MCF 10A (cell line): ENCODE data around the gene IQCB1. TPM values are rescaled to one million over a fixed set of nuclear protein-coding genes. Genes with fewer than 3 reads are reported as not detected.
"Not testable (repeated sequence)": the region's sequence is repeated elsewhere in the genome, so short reads cannot be mapped to it uniquely, and the experiment has no call there.

ENCODE experiments used
- BruUV-seq: library from RNA; stranded (reverse); fragments of 400-500 nt; replicated peaks from 2 replicates; lab custom pipeline; 2021; lab: Mats Ljungman, UMichigan
- CTCF ChIA-PET: fragments of 300-600 bp; sonication (Branson Sonifier 250); formaldehyde crosslinking; extraction: SDS; loops from one replicate; lab custom pipeline; 2021; ENCODE audit warnings: antibody characterized with exemption, inconsistent platforms; lab: Yijun Ruan, JAX
- POLR2A ChIA-PET: fragments of 300-600, 350-650 bp; sonication (Branson Sonifier 250); formaldehyde crosslinking; extraction: SDS; loops from one replicate; lab custom pipeline; 2020; ENCODE audit warnings: antibody characterized with exemption, inconsistent platforms; lab: Yijun Ruan, JAX
- DNase-seq: peaks from one replicate; pipeline ENCODE4 v3.0.0-alpha.2; 2018; ENCODE audit not compliant: unreplicated experiment
- H3K27ac Mint-ChIP-seq: one replicate; pipeline ENCODE4 v1.8.0; 2022; ENCODE audit warnings: mild to moderate bottlenecking, low read depth, mixed read lengths; ENCODE audit not compliant: unreplicated experiment
- H3K27me3 Mint-ChIP-seq: one replicate; pipeline ENCODE4 v1.8.0; 2022; ENCODE audit warnings: mixed read lengths; ENCODE audit not compliant: insufficient read depth, unreplicated experiment
- H3K36me3 Mint-ChIP-seq: one replicate; pipeline ENCODE4 v1.8.0; 2022; ENCODE audit warnings: mild to moderate bottlenecking, moderate library complexity, mixed read lengths; ENCODE audit not compliant: insufficient read depth, unreplicated experiment
- H3K4me1 Mint-ChIP-seq: one replicate; pipeline ENCODE4 v1.8.0; 2022; ENCODE audit warnings: mixed read lengths; ENCODE audit not compliant: insufficient read depth, unreplicated experiment
- H3K4me3 Mint-ChIP-seq: one replicate; pipeline ENCODE4 v1.8.0; 2022; ENCODE audit warnings: mild to moderate bottlenecking, moderate library complexity, mixed read lengths; ENCODE audit not compliant: unreplicated experiment
- H3K9me3 Mint-ChIP-seq: one replicate; pipeline ENCODE4 v1.8.0; 2022; ENCODE audit warnings: mixed read lengths; ENCODE audit not compliant: unreplicated experiment
- CTCF ChIP-seq: fragments of 200-600 bp; IDR thresholded peaks from one replicate; pipeline ENCODE4 v1.8.0; 2022; ENCODE audit warnings: antibody characterized with exemption, mild to moderate bottlenecking; ENCODE audit not compliant: unreplicated experiment
- intact Hi-C: fragments of 100-400 bp; cut with micrococcal nuclease; formaldehyde crosslinking; loops from 2 replicates; pipeline ENCODE4 v1.14.1; 2022
- total RNA-seq: library from RNA; stranded (reverse); gene quantifications from 2 replicates; pipeline ENCODE4 v1.2.3, GENCODE V29; 2022

The IQCB1 gene
- total RNA-seq, 1 experiment from 2014 or later = 33.5 TPM

GRCh38 chr3:121749276-121750086 lies 85.4 kb downstream of the IQCB1 start, which contains the start of gene GOLGB1:
Gene GOLGB1, minus strand, starts transcription at chr3:121749741. Its CDS starts 18,770 bp downstream, at chr3:121730971.
- peaks cover 11% of the 10 kb centered on the region for H3K4me1 Mint-ChIP-seq
- no peaks in the 10 kb centered on the region for H3K9me3 Mint-ChIP-seq
- BruUV-seq = TSS peak; percentile 59
- no peak within 1 kb of the TSS for H3K4me3 Mint-ChIP-seq
- ChIA-PET POLR2A (interaction anchor here (0.5 to 6.1 kb wide), 18 partner anchors 10 to 1400 kb away, joined by 3 to 124 read pairs (median 4); partner anchors contain the start of genes CSTA, EAF2, IQCB1 and LRRC58), CTCF (interaction anchor here (0.7 to 1.4 kb wide), 5 partner anchors 15 to 762 kb away, joined by 3 read pairs; no protein-coding TSS in a partner anchor)
- no peak within 1 kb of the TSS for H3K27ac Mint-ChIP-seq
- no peak for TF ChIP-seq CTCF
- intact Hi-C loops = no loop called here
- H3K36me3 Mint-ChIP-seq = peaks cover 6% of the 10 kb centered on the region
- peak; percentile 100 for DNase-seq
- peaks cover 18% of the 10 kb centered on the region for H3K27me3 Mint-ChIP-seq

GRCh38 chr3:121748680-121749275 lies 86.1 kb downstream of the IQCB1 start:
- peaks cover 18% of the 10 kb centered on the region for H3K27me3 Mint-ChIP-seq
- ChIA-PET POLR2A (interaction anchor here (0.6 to 6.1 kb wide), 21 partner anchors 9 to 1399 kb away, joined by 3 to 124 read pairs (median 4); partner anchors contain the start of genes CSTA, EAF2, FAM162A and IQCB1), CTCF (interaction anchor here (0.6 to 1.4 kb wide), 6 partner anchors 15 to 1796 kb away, joined by 3 to 5 read pairs (median 3); no protein-coding TSS in a partner anchor)
- H3K9me3 Mint-ChIP-seq = no peaks in the 10 kb centered on the region
- TF ChIP-seq CTCF = no peak
- BruUV-seq = no TSS peak
- intact Hi-C loops = no loop called here
- H3K4me3 Mint-ChIP-seq = no peak overlapping the region
- no peak for DNase-seq
- peaks cover 6% of the 10 kb centered on the region for H3K36me3 Mint-ChIP-seq
- peaks cover 13% of the 10 kb centered on the region for H3K4me1 Mint-ChIP-seq
- H3K27ac Mint-ChIP-seq = no peak overlapping the region

GRCh38 chr3:121747976-121748375 lies 86.9 kb downstream of the IQCB1 start:
- Mint-ChIP-seq H3K36me3 (peaks cover 6% of the 10 kb centered on the region), H3K27ac (no peak overlapping the region), H3K9me3 (no peaks in the 10 kb centered on the region), H3K27me3 (peaks cover 17% of the 10 kb centered on the region), H3K4me1 (peaks cover 13% of the 10 kb centered on the region), H3K4me3 (no peak overlapping the region)
- ChIA-PET POLR2A (interaction anchor here (0.6 to 6.1 kb wide), 11 partner anchors 8 to 1399 kb away, joined by 3 to 124 read pairs (median 4); partner anchors contain the start of genes CSTA, FAM162A, LRRC58 and POLQ), CTCF (interaction anchor here (0.6 to 1.3 kb wide), 4 partner anchors 186 to 1797 kb away, joined by 3 to 5 read pairs (median 4); no protein-coding TSS in a partner anchor)
- DNase-seq = no peak
- intact Hi-C loops = no loop called here
- no peak for TF ChIP-seq CTCF
- no TSS peak for BruUV-seq

- H3K36me3 Mint-ChIP-seq = peaks cover 15% of the 10 kb centered on the region
- H3K4me3 Mint-ChIP-seq, H3K9me3 Mint-ChIP-seq, CTCF ChIA-PET, H3K27me3 Mint-ChIP-seq, H3K27ac Mint-ChIP-seq, DNase-seq, H3K4me1 Mint-ChIP-seq, intact Hi-C loops, BruUV-seq: not testable (repeated sequence)
- POLR2A ChIA-PET = interaction anchor here (1.0 kb wide), 1 partner anchor 641 kb away, joined by 3 read pairs; the partner anchor contains the start of gene FAM162A
Measured at GRCh38 chr3:121743106-121743505, 91.8 kb downstream of the IQCB1 start.
